ENCODE data around the gene NMNAT2. TPM values are rescaled to one million over a fixed set of nuclear protein-coding genes. Genes with fewer than 3 reads are reported as not detected.
A peak's percentile ranks its signal among the peaks of the same experiment; 100 is the strongest.

The NMNAT2 gene
- total RNA-seq (under 1 TPM in 1 of 5 donors, not detected in 4; 0.16 TPM), total RNA-seq (0 to 0.10 (median 0) reads per million in 29 experiments)
- total RNA-seq (2013) = not detected

GRCh38 chr1:183417772-183418491 is at the start of gene NMNAT2:
Gene NMNAT2 (minus strand): TSS chr1:183418380. CDS start chr1:183418267, 113 bp downstream.
- peak within 1 kb of the TSS in 1 of 2 donors; percentile 58 for H3K4me3 ChIP-seq (ENCODE audit: control insufficient read depth in 1 of 2, extremely low read depth in 1 of 2, low read length in 1 of 2)
- peaks cover 3 to 19% of the 10 kb centered on the region in 2 experiments for H3K4me1 ChIP-seq (ENCODE audit: control insufficient read depth in 1 of 2, extremely low read depth in 1 of 2, insufficient read depth in 2 of 2, low read length in 2 of 2)
- CTCF ChIA-PET = no interaction called here
- H3K36me3 Mint-ChIP-seq = no peaks in the 10 kb centered on the region
- H3K27me3 ChIP-seq (replicated peaks in 1 of 2; ENCODE audit: control insufficient read depth in 2 of 2, extremely low read depth in 1 of 2, insufficient read depth in 2 of 2, low read length in 1 of 2) = peaks cover 18 to 33% of the 10 kb centered on the region in 2 experiments
- H3K27ac ChIP-seq (ENCODE audit: low read length) = no peak within 1 kb of the TSS
- H3K36me3 ChIP-seq (ENCODE audit: control insufficient read depth in 2 of 2, extremely low read depth in 1 of 2, insufficient read depth in 1 of 2, low read length in 1 of 2) = no peaks in the 10 kb centered on the region
- POLR2A ChIA-PET = no interaction called here
- peaks cover 25 to 28% (median 28%) of the 10 kb centered on the region in 3 donors for H3K4me1 Mint-ChIP-seq
- H3K27ac Mint-ChIP-seq = no peak within 1 kb of the TSS
- peaks cover 68 to 71% of the 10 kb centered on the region in 2 donors for H3K27me3 Mint-ChIP-seq
- DNase-seq = no peak
- no peak for ATAC-seq (replicated peaks in 1 of 4)
- 6% methylated on average over 40 of the region's 45 CpGs for WGBS (ENCODE audit: insufficient coverage)
- no peaks in the 10 kb centered on the region for H3K9me3 Mint-ChIP-seq
- peak within 1 kb of the TSS; percentile 38 to 63 (median 62) for H3K4me3 Mint-ChIP-seq
- no peaks in the 10 kb centered on the region for H3K9me3 ChIP-seq

- H3K4me1 ChIP-seq (ENCODE audit: control insufficient read depth in 1 of 2, extremely low read depth in 1 of 2, insufficient read depth in 2 of 2, low read length in 2 of 2) = peaks cover 4 to 10% of the 10 kb centered on the region in 2 experiments
- WGBS (ENCODE audit: insufficient coverage) = no CpG with 5 or more reads among the region's 1 CpG
- Mint-ChIP-seq H3K36me3 (no peaks in the 10 kb centered on the region), H3K4me3 (no peak overlapping the region), H3K9me3 (no peaks in the 10 kb centered on the region), H3K27me3 (peaks cover 13 to 14% of the 10 kb centered on the region in 2 donors), H3K4me1 (peaks cover 3 to 6% (median 6%) of the 10 kb centered on the region in 3 donors), H3K27ac (no peak overlapping the region)
- CTCF ChIA-PET = interaction anchor here in 1 of 2 donors (0.6 kb wide), 1 partner anchor 164 kb away, joined by 4 read pairs; no protein-coding TSS in a partner anchor
- ATAC-seq (replicated peaks in 1 of 4) (no peak), DNase-seq (no peak)
- H3K27me3 ChIP-seq (replicated peaks in 1 of 2; ENCODE audit: control insufficient read depth in 2 of 2, extremely low read depth in 1 of 2, insufficient read depth in 2 of 2, low read length in 1 of 2) = peaks cover 0 to 14% of the 10 kb centered on the region in 2 experiments
- no peaks in the 10 kb centered on the region for H3K9me3 ChIP-seq
- POLR2A ChIA-PET = no interaction called here
- H3K36me3 ChIP-seq (ENCODE audit: control insufficient read depth in 2 of 2, extremely low read depth in 1 of 2, insufficient read depth in 1 of 2, low read length in 1 of 2) = no peaks in the 10 kb centered on the region
- no peak overlapping the region for H3K27ac ChIP-seq (ENCODE audit: low read length)
- H3K4me3 ChIP-seq (ENCODE audit: control insufficient read depth in 1 of 2, extremely low read depth in 1 of 2, low read length in 1 of 2) = no peak overlapping the region
These were observed 49.5 kb upstream of the NMNAT2 start for GRCh38 chr1:183467687-183468086.

- Mint-ChIP-seq H3K27ac (no peak overlapping the region), H3K4me3 (no peak overlapping the region), H3K36me3 (no peaks in the 10 kb centered on the region), H3K9me3 (no peaks in the 10 kb centered on the region), H3K4me1 (peaks cover 3 to 11% (median 6%) of the 10 kb centered on the region in 3 donors), H3K27me3 (peaks cover 21 to 22% of the 10 kb centered on the region in 2 donors)
- DNase-seq (no peak), ATAC-seq (replicated peaks in 1 of 4) (no peak)
- no peak overlapping the region for H3K27ac ChIP-seq (ENCODE audit: low read length)
- no peaks in the 10 kb centered on the region for H3K36me3 ChIP-seq (ENCODE audit: control insufficient read depth in 2 of 2, extremely low read depth in 1 of 2, insufficient read depth in 1 of 2, low read length in 1 of 2)
- no CpG with 5 or more reads among the region's 2 CpGs for WGBS (ENCODE audit: insufficient coverage)
- CTCF ChIA-PET = no interaction called here
- peaks cover 4 to 9% of the 10 kb centered on the region in 2 experiments for H3K4me1 ChIP-seq (ENCODE audit: control insufficient read depth in 1 of 2, extremely low read depth in 1 of 2, insufficient read depth in 2 of 2, low read length in 2 of 2)
- no peaks in the 10 kb centered on the region for H3K9me3 ChIP-seq
- POLR2A ChIA-PET = no interaction called here
- H3K27me3 ChIP-seq (replicated peaks in 1 of 2; ENCODE audit: control insufficient read depth in 2 of 2, extremely low read depth in 1 of 2, insufficient read depth in 2 of 2, low read length in 1 of 2) = peaks cover 0 to 16% of the 10 kb centered on the region in 2 experiments
- H3K4me3 ChIP-seq (ENCODE audit: control insufficient read depth in 1 of 2, extremely low read depth in 1 of 2, low read length in 1 of 2) = no peak overlapping the region
These were observed 48.6 kb upstream of the NMNAT2 start for GRCh38 chr1:183466781-183467180.

DNA sequence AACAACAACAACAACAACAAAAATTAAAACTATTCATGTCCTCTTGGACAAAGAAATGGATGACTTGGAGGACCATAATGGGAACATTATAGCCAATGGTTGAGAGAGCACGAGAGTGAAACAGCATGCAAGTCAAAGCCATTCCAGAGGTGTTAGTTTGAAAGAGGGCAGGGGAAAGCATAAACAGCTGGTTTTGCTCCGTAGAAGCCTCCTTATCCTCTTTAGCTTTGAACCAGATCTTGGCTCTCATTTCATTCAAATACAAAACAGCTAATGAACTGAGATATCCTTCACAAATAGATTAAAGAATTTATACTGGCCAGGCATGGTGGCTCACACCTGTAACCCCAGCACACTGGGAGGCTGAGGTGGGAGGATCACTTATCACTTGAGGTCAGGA is 45.4 kb upstream of the NMNAT2 start:
- DNase-seq (no peak), ATAC-seq (replicated peaks in 1 of 4) (no peak)
- Histone ChIP-seq H3K36me3 (ENCODE audit: control insufficient read depth in 2 of 2, extremely low read depth in 1 of 2, insufficient read depth in 1 of 2, low read length in 1 of 2) (no peaks in the 10 kb centered on the region), H3K9me3 (no peaks in the 10 kb centered on the region), H3K4me1 (ENCODE audit: control insufficient read depth in 1 of 2, extremely low read depth in 1 of 2, insufficient read depth in 2 of 2, low read length in 2 of 2) (no peaks in the 10 kb centered on the region), H3K27me3 (replicated peaks in 1 of 2; ENCODE audit: control insufficient read depth in 2 of 2, extremely low read depth in 1 of 2, insufficient read depth in 2 of 2, low read length in 1 of 2) (peaks cover 0 to 21% of the 10 kb centered on the region in 2 experiments), H3K27ac (ENCODE audit: low read length) (no peak overlapping the region), H3K4me3 (ENCODE audit: control insufficient read depth in 1 of 2, extremely low read depth in 1 of 2, low read length in 1 of 2) (no peak overlapping the region)
- Mint-ChIP-seq H3K9me3 (no peaks in the 10 kb centered on the region), H3K27me3 (peaks cover 27% of the 10 kb centered on the region in 2 donors), H3K4me1 (peaks cover 0 to 12% (median 2%) of the 10 kb centered on the region in 3 donors), H3K4me3 (no peak overlapping the region), H3K27ac (no peak overlapping the region), H3K36me3 (no peaks in the 10 kb centered on the region)
- 50% methylated on average over 1 of the region's 2 CpGs for WGBS (ENCODE audit: insufficient coverage)
- POLR2A ChIA-PET = no interaction called here
- CTCF ChIA-PET = no interaction called here

- H3K4me1 ChIP-seq (ENCODE audit: control insufficient read depth in 1 of 2, extremely low read depth in 1 of 2, insufficient read depth in 2 of 2, low read length in 2 of 2) = no peaks in the 10 kb centered on the region
- H3K9me3 ChIP-seq = no peaks in the 10 kb centered on the region
- Mint-ChIP-seq H3K9me3 (no peaks in the 10 kb centered on the region), H3K36me3 (no peaks in the 10 kb centered on the region), H3K27me3 (peaks cover 36 to 39% of the 10 kb centered on the region in 2 donors), H3K27ac (no peak overlapping the region), H3K4me3 (no peak overlapping the region), H3K4me1 (peaks cover 0 to 12% (median 2%) of the 10 kb centered on the region in 3 donors)
- H3K36me3 ChIP-seq (ENCODE audit: control insufficient read depth in 2 of 2, extremely low read depth in 1 of 2, insufficient read depth in 1 of 2, low read length in 1 of 2) = no peaks in the 10 kb centered on the region
- WGBS (ENCODE audit: insufficient coverage) = no CpG with 5 or more reads among the region's 1 CpG
- ATAC-seq (replicated peaks in 1 of 4) = no peak
- CTCF ChIA-PET = no interaction called here
- POLR2A ChIA-PET = no interaction called here
- DNase-seq = no peak
- H3K4me3 ChIP-seq (ENCODE audit: control insufficient read depth in 1 of 2, extremely low read depth in 1 of 2, low read length in 1 of 2) = no peak overlapping the region
- no peak overlapping the region for H3K27ac ChIP-seq (ENCODE audit: low read length)
- peaks cover 0 to 23% of the 10 kb centered on the region in 2 experiments for H3K27me3 ChIP-seq (replicated peaks in 1 of 2; ENCODE audit: control insufficient read depth in 2 of 2, extremely low read depth in 1 of 2, insufficient read depth in 2 of 2, low read length in 1 of 2)
These were observed 43.2 kb upstream of the NMNAT2 start for GRCh38 chr1:183461350-183461749.

GRCh38 chr1:183460596-183460995 is 42.4 kb upstream of the NMNAT2 start:
- ATAC-seq (replicated peaks in 1 of 4) (no peak), DNase-seq (no peak)
- no peaks in the 10 kb centered on the region for H3K9me3 Mint-ChIP-seq
- peaks cover 0 to 12% (median 2%) of the 10 kb centered on the region in 3 donors for H3K4me1 Mint-ChIP-seq
- no peak overlapping the region for H3K4me3 ChIP-seq (ENCODE audit: control insufficient read depth in 1 of 2, extremely low read depth in 1 of 2, low read length in 1 of 2)
- CTCF ChIA-PET = no interaction called here
- H3K27me3 ChIP-seq (replicated peaks in 1 of 2; ENCODE audit: control insufficient read depth in 2 of 2, extremely low read depth in 1 of 2, insufficient read depth in 2 of 2, low read length in 1 of 2) = peaks cover 0 to 25% of the 10 kb centered on the region in 2 experiments
- peaks cover 44 to 47% of the 10 kb centered on the region in 2 donors for H3K27me3 Mint-ChIP-seq
- no peaks in the 10 kb centered on the region for H3K36me3 ChIP-seq (ENCODE audit: control insufficient read depth in 2 of 2, extremely low read depth in 1 of 2, insufficient read depth in 1 of 2, low read length in 1 of 2)
- H3K4me3 Mint-ChIP-seq = no peak overlapping the region
- H3K27ac ChIP-seq (ENCODE audit: low read length) = no peak overlapping the region
- H3K4me1 ChIP-seq (ENCODE audit: control insufficient read depth in 1 of 2, extremely low read depth in 1 of 2, insufficient read depth in 2 of 2, low read length in 2 of 2) = no peaks in the 10 kb centered on the region
- H3K27ac Mint-ChIP-seq = no peak overlapping the region
- POLR2A ChIA-PET = interaction anchor here in 1 of 2 donors (0.6 kb wide), 1 partner anchor 10 kb away, joined by 3 read pairs; no protein-coding TSS in a partner anchor
- H3K9me3 ChIP-seq = no peaks in the 10 kb centered on the region
- WGBS (ENCODE audit: insufficient coverage) = no CpG with 5 or more reads among the region's 2 CpGs
- H3K36me3 Mint-ChIP-seq = no peaks in the 10 kb centered on the region

All from T-cell (primary cell).